Loucy (cell line): Measurements from ENCODE around the gene LRRN2.

Source experiments
- H2AFZ ChIP-seq: fragments of 200-600 bp; sonication (generic); 2 replicates; pipeline ENCODE4 v1.6.0; 2016; ENCODE audit warnings: antibody characterized with exemption, mild to moderate bottlenecking, low read length, moderate library complexity
- H3F3A ChIP-seq: fragments of 200-600 bp; 2 replicates; pipeline ENCODE4 v1.6.0; 2016; ENCODE audit warnings: antibody characterized with exemption, low read depth, mild to moderate bottlenecking
- H3K27me3 ChIP-seq: fragments of 200-600 bp; sonication (generic); 2 replicates; pipeline ENCODE4 v1.6.1; 2014; ENCODE audit warnings: low read length, mild to moderate bottlenecking; ENCODE audit not compliant: insufficient read depth, poor library complexity, severe bottlenecking
- H3K36me3 ChIP-seq: fragments of 200-600 bp; sonication (generic); 2 replicates; pipeline ENCODE4 v1.6.1; 2016; ENCODE audit warnings: low read length; ENCODE audit not compliant: insufficient read depth
- H3K4me1 ChIP-seq: fragments of 200-600 bp; sonication (generic); 2 replicates; pipeline ENCODE4 v1.5.1; 2014; ENCODE audit warnings: low read length, mild to moderate bottlenecking; ENCODE audit not compliant: insufficient read depth, poor library complexity, severe bottlenecking
- H3K4me2 ChIP-seq: fragments of 200-600 bp; sonication (generic); 2 replicates; pipeline ENCODE4 v1.6.0; 2014; ENCODE audit warnings: antibody characterized with exemption, low read length, low read depth, mild to moderate bottlenecking; ENCODE audit not compliant: poor library complexity, severe bottlenecking
- H3K4me3 ChIP-seq: fragments of 200-600 bp; sonication (generic); 2 replicates; pipeline ENCODE4 v1.5.1; 2014; ENCODE audit warnings: low read length, mild to moderate bottlenecking, mixed read lengths; ENCODE audit not compliant: poor library complexity, severe bottlenecking
- H3K79me2 ChIP-seq: fragments of 200-600 bp; sonication (generic); 2 replicates; pipeline ENCODE4 v1.6.1; 2014; ENCODE audit warnings: low read length; ENCODE audit not compliant: insufficient read depth
- H3K9ac ChIP-seq: fragments of 200-600 bp; sonication (generic); 2 replicates; pipeline ENCODE4 v1.6.0; 2014; ENCODE audit warnings: mild to moderate bottlenecking, low read depth, low read length, moderate library complexity; ENCODE audit not compliant: poor library complexity, severe bottlenecking
- H3K9me2 ChIP-seq: fragments of 200-600 bp; sonication (generic); replicated peaks from 2 replicates; pipeline ENCODE4 v1.6.1; 2016; ENCODE audit warnings: low read depth, low read length, mixed read lengths
- H3K9me3 ChIP-seq: fragments of 200-600 bp; sonication (generic); 2 replicates; pipeline ENCODE4 v1.6.1; 2014; ENCODE audit warnings: mild to moderate bottlenecking, antibody characterized with exemption, low read length, low read depth; ENCODE audit not compliant: insufficient read depth
- H4K20me1 ChIP-seq: fragments of 200-600 bp; sonication (generic); 2 replicates; pipeline ENCODE4 v1.6.0; 2014; ENCODE audit warnings: antibody characterized with exemption, low read length, mild to moderate bottlenecking; ENCODE audit not compliant: insufficient read depth, poor library complexity, severe bottlenecking
- EZH2phosphoT487 ChIP-seq: fragments of 200-600 bp; IDR thresholded peaks from 2 replicates; pipeline ENCODE4 v1.6.1; 2018; ENCODE audit warnings: antibody characterized with exemption, mild to moderate bottlenecking, moderate library complexity, borderline replicate concordance
- TF ChIP-seq, protein P1 (sequence below): fragments of 200-600 bp; sonication (generic); conservative IDR thresholded peaks from 2 replicates; pipeline ENCODE4 v1.5.1; 2014; ENCODE audit warnings: mild to moderate bottlenecking, antibody characterized with exemption, low read length

The LRRN2 gene

DNA sequence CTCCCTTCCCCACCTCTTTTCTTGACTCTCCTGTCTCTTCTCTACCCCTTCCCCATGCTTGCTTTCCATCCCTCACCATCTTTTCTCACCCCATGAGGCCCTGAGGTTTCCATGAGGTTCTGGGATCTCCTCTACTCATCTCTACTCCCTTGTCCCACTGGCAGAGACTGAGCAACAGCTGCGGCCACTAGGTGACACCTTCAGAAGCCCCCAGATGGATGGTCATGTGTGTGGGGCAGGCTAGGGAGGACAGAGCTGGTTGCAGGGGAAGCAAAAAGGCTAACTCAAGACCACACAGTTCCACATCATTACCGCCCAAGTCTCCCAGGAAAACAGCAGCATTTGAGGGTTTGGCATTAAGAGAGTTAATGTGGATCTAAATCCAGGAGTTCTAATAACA is 45.0 kb downstream of the LRRN2 start:
- Histone ChIP-seq H3K9ac (no peak overlapping the region), H3K4me2 (no peak overlapping the region), H3K27me3 (no peaks in the 10 kb centered on the region), H4K20me1 (no peaks in the 10 kb centered on the region), H3K9me3 (no peaks in the 10 kb centered on the region), H3K79me2 (no peaks in the 10 kb centered on the region), H3K9me2 (no peaks in the 10 kb centered on the region), H3F3A (no peaks in the 10 kb centered on the region), H3K36me3 (no peaks in the 10 kb centered on the region), H2AFZ (no peak overlapping the region), H3K4me1 (no peaks in the 10 kb centered on the region), H3K4me3 (no peak overlapping the region)
- TF ChIP-seq, protein P1, sequence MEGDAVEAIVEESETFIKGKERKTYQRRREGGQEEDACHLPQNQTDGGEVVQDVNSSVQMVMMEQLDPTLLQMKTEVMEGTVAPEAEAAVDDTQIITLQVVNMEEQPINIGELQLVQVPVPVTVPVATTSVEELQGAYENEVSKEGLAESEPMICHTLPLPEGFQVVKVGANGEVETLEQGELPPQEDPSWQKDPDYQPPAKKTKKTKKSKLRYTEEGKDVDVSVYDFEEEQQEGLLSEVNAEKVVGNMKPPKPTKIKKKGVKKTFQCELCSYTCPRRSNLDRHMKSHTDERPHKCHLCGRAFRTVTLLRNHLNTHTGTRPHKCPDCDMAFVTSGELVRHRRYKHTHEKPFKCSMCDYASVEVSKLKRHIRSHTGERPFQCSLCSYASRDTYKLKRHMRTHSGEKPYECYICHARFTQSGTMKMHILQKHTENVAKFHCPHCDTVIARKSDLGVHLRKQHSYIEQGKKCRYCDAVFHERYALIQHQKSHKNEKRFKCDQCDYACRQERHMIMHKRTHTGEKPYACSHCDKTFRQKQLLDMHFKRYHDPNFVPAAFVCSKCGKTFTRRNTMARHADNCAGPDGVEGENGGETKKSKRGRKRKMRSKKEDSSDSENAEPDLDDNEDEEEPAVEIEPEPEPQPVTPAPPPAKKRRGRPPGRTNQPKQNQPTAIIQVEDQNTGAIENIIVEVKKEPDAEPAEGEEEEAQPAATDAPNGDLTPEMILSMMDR = no peak; the same call in 1 of the 2 replicates
- TF ChIP-seq EZH2phosphoT487 = no peak

DNA sequence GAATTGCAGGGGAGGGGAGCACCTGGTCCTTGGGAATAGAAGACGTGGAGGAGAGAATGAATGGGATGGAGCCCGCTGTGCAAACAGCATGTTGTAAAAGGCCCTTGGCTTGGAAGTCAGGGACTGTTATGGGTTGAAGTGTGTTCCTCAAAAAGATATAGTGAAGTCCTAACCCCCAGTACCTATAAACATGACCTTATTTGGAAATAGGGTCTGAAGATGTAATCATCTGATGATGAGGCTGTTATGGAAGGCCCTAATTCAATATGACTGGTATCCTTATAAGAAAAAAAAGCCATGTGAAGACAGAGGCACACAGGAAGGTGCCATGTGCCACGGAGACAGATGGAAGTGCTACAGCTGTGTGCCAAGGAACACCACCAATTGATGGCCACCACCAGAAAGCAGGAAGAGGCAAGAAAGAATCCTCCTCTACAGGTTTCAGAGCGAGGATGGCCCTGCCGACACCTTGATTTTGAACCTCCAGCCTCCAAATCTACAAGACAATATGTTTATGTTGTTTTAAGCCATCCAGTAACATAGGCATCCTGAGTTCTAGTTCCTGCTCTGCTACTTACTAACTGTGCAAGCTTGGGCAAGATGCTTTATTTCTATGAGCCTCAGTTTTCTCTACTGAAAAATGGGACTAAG is 51.2 kb downstream of the LRRN2 start:
- H3K4me3 ChIP-seq = no peak overlapping the region
- H2AFZ ChIP-seq = no peak overlapping the region
- no peak overlapping the region for H3K9ac ChIP-seq
- no peak overlapping the region for H3K4me2 ChIP-seq
- H4K20me1 ChIP-seq = no peaks in the 10 kb centered on the region
- H3K4me1 ChIP-seq = no peaks in the 10 kb centered on the region
- H3K9me3 ChIP-seq = no peaks in the 10 kb centered on the region
- H3K79me2 ChIP-seq = no peaks in the 10 kb centered on the region
- TF ChIP-seq EZH2phosphoT487 = no peak
- TF ChIP-seq, protein P1 = no peak
- H3K27me3 ChIP-seq = no peaks in the 10 kb centered on the region
- no peaks in the 10 kb centered on the region for H3K36me3 ChIP-seq
- no peaks in the 10 kb centered on the region for H3F3A ChIP-seq
- no peaks in the 10 kb centered on the region for H3K9me2 ChIP-seq

DNA sequence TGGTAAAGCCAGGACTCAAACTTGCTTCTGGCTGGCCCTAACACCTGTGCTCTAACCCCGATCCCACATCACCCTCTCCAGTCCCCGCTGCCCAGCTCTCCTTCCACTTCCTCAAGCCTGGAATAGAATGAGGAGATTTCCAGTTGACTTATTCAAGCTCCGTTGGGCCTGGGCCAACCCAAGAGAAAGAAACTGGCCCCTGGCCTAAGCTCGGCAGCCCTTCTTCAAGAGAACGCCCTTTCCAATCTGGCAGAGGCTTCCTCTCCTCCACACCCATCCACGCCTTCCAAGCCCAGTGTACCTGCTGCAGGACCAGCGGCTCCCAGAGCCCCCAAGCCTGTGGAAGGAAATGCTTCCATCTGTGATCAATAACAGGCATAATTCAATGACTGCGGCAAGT is 51.9 kb downstream of the LRRN2 start:
- Histone ChIP-seq H2AFZ (no peak overlapping the region), H3K9ac (no peak overlapping the region), H3K4me3 (no peak overlapping the region), H3F3A (no peaks in the 10 kb centered on the region), H3K4me2 (no peak overlapping the region), H3K79me2 (no peaks in the 10 kb centered on the region), H4K20me1 (no peaks in the 10 kb centered on the region), H3K9me2 (no peaks in the 10 kb centered on the region), H3K9me3 (no peaks in the 10 kb centered on the region), H3K36me3 (no peaks in the 10 kb centered on the region), H3K27me3 (no peaks in the 10 kb centered on the region), H3K4me1 (no peaks in the 10 kb centered on the region)
- no peak for TF ChIP-seq EZH2phosphoT487
- TF ChIP-seq, protein P1 = no peak
